Measurements from ENCODE around the gene EFNA2. TPM values are rescaled to one million over a fixed set of nuclear protein-coding genes. Genes with fewer than 3 reads are reported as not detected.

EFNA2 gene
- total and polyA plus RNA-seq, 4 donors = 2.1 to 18.7 (median 10.8) TPM

DNA sequence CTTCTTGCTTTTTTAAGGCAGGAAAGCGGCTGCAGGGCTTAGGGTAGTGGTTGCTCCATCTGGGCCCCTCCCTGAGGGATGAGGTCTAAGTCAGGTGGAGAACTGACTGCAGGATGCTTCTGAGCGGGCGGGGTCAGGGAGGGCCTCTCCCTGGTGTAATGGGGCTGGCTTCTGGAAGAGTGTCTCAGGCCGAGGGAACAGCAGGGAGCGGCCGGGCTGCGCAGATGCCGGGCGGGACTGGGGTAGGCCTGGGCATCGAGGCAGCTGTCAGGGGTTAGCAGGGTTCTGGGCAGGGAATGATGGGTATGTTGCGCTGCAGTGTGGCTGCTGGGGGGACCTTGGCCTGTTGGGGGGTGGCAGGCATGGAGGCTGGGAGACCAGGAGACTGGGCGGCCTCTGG is 7.6 kb upstream of the EFNA2 start:
- Histone ChIP-seq H3K27me3 (ENCODE audit: control insufficient read depth, insufficient read depth, low read length) (no peaks in the 10 kb centered on the region), H3K27ac (ENCODE audit: low read depth, low read length) (no peak overlapping the region), H3K4me1 (ENCODE audit: control insufficient read depth, insufficient read depth, low read length) (peaks cover 53% of the 10 kb centered on the region), H3K4me3 (ENCODE audit: low read depth, low read length) (no peak overlapping the region), H3K9me3 (ENCODE audit: control insufficient read depth, insufficient read depth, low read length) (no peaks in the 10 kb centered on the region), H3K36me3 (ENCODE audit: control insufficient read depth, insufficient read depth, low read length) (peaks cover 75% of the 10 kb centered on the region)
- 91% methylated on average over 12 of the region's 12 CpGs for WGBS (ENCODE audit: insufficient coverage)
- no peak for DNase-seq (ENCODE audit: low read depth in 4 of 6, low spot score in 6 of 6)

DNA sequence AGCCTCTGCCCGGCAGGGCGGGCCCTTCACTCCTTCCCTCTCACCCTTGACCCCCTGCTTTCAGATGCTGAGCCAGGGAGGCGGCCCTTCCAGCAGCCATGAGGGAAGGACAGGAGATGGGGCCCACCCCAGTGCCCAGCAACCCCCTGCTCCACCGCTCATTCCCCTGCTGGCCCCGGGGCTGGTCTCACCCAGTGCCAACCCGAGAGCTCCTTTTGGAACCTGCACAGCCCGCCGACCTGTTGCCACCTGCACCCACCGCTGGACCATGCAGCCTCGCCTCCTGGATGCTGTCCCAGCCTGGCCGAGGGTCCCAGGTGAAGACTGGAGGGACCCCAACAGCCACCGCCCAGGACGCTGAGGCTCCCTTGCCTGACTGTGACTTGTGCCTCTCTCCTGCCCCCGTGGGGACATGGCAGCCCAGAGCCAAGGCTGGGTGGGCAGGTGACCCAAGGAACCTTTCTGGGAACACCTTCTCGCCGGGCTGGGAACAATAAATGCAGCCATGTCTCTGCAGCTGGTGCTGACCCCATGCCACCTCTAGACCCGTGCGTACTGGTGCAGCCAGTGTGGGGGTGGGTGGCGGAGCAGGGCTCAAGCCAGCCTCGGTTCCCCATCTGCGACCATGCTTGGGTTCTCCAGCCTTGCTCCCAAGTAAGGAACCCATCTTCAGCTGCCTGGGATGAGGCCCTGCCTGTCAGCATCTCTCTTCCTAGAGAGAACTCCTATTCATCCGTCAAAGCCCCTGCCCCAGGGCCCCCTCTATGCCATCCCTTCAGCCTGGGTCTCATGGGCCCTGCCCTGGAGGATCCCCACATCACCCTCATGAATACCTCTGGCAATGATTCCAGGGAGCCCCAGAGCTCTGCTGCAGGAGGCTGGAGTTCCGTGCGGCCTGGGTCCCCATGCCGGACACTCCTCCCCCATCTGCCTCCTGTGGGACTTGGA is 6.7 kb upstream of the EFNA2 start:
- Histone ChIP-seq H3K4me1 (ENCODE audit: control insufficient read depth, insufficient read depth, low read length) (peaks cover 51% of the 10 kb centered on the region), H3K27ac (ENCODE audit: low read depth, low read length) (no peak overlapping the region), H3K4me3 (ENCODE audit: low read depth, low read length) (no peak overlapping the region), H3K9me3 (ENCODE audit: control insufficient read depth, insufficient read depth, low read length) (no peaks in the 10 kb centered on the region), H3K36me3 (ENCODE audit: control insufficient read depth, insufficient read depth, low read length) (peaks cover 66% of the 10 kb centered on the region), H3K27me3 (ENCODE audit: control insufficient read depth, insufficient read depth, low read length) (no peaks in the 10 kb centered on the region)
- DNase-seq (ENCODE audit: low read depth in 4 of 6, low spot score in 6 of 6) = no peak
- WGBS (ENCODE audit: insufficient coverage) = 90% methylated on average over 25 of the region's 25 CpGs

DNA sequence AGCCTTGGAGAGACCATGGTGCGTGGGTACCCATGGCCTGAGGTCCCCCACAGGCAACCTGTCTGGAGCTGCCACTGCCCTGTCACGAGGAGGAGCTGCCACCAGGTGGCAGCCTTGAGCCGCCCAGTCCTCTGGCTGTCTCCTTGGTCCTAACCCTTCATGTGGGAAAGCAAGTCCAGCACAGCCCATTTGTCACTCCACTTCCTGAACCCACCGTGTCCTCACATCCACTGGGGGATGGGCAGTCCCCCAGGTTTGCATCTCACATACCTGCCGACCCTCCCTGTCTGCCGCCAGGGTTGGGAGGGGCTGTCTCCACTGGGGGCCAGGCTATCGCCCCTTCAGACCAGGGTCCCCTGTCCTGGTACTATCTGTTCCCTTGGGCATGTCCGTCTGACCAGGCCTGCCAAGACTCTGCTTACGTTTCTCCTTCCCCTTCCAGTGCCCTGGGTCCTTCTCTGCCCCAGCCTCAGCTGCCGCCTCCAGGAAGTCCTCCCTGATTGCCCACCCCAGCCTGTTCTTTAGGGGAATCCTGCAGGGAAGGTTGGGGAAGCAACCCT is 5.8 kb upstream of the EFNA2 start:
- peak in 3 of 6 donors; percentile 66 to 94 (median 93) for DNase-seq (ENCODE audit: low read depth in 4 of 6, low spot score in 6 of 6)
- Histone ChIP-seq H3K27ac (ENCODE audit: low read depth, low read length) (no peak overlapping the region), H3K27me3 (ENCODE audit: control insufficient read depth, insufficient read depth, low read length) (no peaks in the 10 kb centered on the region), H3K36me3 (ENCODE audit: control insufficient read depth, insufficient read depth, low read length) (peaks cover 57% of the 10 kb centered on the region), H3K4me3 (ENCODE audit: low read depth, low read length) (no peak overlapping the region), H3K4me1 (ENCODE audit: control insufficient read depth, insufficient read depth, low read length) (peaks cover 43% of the 10 kb centered on the region), H3K9me3 (ENCODE audit: control insufficient read depth, insufficient read depth, low read length) (no peaks in the 10 kb centered on the region)
- WGBS (ENCODE audit: insufficient coverage) = 31% methylated on average over 10 of the region's 10 CpGs

DNA sequence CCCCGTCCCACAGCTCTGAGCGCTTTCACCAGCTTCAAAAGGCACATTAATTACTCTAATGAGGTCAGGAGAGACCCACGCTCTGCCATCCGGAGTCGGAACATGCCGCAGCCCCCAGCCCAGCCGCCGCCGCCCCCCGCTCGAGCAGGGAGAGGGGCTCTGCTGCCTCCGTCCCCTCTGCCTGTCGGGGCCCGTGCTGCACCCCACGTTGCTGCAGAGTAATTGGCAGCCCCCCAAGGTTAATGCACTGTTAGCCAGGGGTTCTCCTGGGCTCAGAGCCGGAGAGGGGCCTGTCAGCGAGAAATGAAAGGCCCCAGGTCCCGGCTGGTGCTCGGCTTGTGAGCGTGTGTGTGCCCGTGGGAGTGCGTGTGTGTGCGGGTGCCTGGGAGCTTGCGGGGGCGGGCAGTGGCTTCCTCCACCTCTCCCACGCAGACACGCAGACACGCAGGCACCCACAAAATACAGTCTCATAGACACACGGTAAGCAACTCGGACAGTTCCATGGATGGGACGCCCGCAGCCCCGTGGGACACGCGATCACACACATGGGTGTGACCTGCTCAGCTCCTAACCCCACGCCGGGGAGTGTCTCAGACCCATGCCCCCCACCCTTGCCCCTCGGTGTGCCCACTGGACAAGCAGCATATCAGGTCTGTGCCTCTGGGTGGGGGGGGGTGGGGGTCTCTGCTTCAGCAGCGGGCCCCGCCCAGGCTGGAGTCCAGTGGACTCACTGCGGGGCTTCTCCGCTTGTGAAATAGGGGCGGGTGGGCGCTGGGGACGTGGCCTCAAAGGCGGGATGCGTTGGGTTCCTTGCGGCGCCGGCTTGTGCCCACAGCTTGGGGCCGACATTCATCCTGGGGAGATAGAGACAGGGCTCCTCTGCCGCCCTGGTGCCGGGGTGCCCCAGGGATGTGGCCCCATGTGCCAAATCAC is 4.8 kb upstream of the EFNA2 start:
- peaks cover 53% of the 10 kb centered on the region for H3K36me3 ChIP-seq (ENCODE audit: control insufficient read depth, insufficient read depth, low read length)
- no peak overlapping the region for H3K27ac ChIP-seq (ENCODE audit: low read depth, low read length)
- H3K9me3 ChIP-seq (ENCODE audit: control insufficient read depth, insufficient read depth, low read length) = no peaks in the 10 kb centered on the region
- WGBS (ENCODE audit: insufficient coverage) = 85% methylated on average over 41 of the region's 53 CpGs
- no peak for DNase-seq (ENCODE audit: low read depth in 4 of 6, low spot score in 6 of 6)
- H3K4me1 ChIP-seq (ENCODE audit: control insufficient read depth, insufficient read depth, low read length) = peaks cover 43% of the 10 kb centered on the region
- no peak overlapping the region for H3K4me3 ChIP-seq (ENCODE audit: low read depth, low read length)
- no peaks in the 10 kb centered on the region for H3K27me3 ChIP-seq (ENCODE audit: control insufficient read depth, insufficient read depth, low read length)

DNA sequence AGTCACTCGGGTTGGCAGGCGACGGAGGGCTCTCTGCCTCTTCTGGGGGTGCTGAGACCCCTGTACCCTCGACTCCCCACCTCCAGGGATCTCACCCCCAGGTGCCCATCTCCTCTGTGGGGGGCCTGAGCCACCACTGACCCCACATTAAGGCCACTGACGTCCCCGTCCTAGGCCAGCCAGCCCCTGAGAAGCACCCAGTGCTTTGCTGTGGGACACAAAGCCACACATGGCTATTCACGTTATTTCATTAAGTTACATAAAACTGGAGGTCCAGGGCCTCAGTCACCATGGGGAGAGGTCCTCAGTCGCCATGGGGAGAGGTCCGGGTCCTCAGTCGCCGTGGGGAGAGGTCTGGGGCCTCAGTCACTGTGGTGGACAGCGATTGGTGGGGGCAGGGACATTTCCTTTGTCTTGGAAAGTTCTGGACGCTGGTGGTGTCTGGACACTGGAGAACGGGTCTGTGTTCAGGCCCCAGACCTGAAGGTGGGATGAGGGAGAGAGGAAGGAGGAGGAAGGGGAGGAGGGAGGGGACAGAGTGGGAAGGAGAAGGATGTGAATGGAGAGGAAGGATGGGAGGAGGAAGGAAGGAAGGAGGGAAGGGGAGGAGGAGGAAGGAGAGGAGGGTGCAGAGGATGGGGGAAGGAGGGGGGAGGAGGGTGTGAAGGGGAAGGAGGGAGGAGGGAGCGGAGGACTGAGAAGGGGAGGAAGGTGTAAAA is 3.9 kb upstream of the EFNA2 start:
- H3K36me3 ChIP-seq (ENCODE audit: control insufficient read depth, insufficient read depth, low read length) = peaks cover 48% of the 10 kb centered on the region
- 71% methylated on average over 12 of the region's 15 CpGs for WGBS (ENCODE audit: insufficient coverage)
- H3K27ac ChIP-seq (ENCODE audit: low read depth, low read length) = no peak overlapping the region
- H3K4me3 ChIP-seq (ENCODE audit: low read depth, low read length) = no peak overlapping the region
- no peaks in the 10 kb centered on the region for H3K27me3 ChIP-seq (ENCODE audit: control insufficient read depth, insufficient read depth, low read length)
- no peak for DNase-seq (ENCODE audit: low read depth in 4 of 6, low spot score in 6 of 6)
- H3K4me1 ChIP-seq (ENCODE audit: control insufficient read depth, insufficient read depth, low read length) = peaks cover 39% of the 10 kb centered on the region
- H3K9me3 ChIP-seq (ENCODE audit: control insufficient read depth, insufficient read depth, low read length) = no peaks in the 10 kb centered on the region

DNA sequence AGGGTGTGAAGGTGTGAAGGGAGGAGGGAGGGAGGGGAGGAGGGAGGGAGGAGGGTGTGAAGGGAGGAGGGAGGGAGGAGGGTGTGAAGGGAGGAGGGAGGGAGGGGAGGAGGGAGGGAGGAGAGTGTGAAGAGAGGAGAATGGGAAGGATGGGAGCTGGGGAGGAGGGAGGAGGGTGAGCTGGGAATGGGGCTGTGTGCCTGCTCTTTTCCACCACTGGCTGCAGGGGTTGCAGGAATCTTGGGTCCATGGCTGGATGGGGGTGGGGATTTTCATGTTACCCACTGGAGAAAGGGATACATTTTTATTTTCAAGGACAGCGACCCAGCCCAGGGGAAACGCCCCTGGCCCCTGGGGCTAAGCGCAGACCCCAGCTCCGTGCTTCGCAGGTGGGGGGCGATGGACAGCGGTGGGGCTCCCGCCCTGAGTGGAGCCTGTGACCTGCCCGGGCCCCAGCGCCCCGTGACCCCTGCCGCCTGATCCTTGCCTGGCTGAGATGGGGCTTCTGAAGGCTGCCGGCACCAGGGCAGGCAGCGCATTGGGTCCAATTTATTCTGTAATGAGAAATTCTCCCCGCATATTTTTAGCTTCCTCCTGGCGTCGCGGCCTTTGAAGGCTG is 3.0 kb upstream of the EFNA2 start:
- peaks cover 44% of the 10 kb centered on the region for H3K4me1 ChIP-seq (ENCODE audit: control insufficient read depth, insufficient read depth, low read length)
- H3K9me3 ChIP-seq (ENCODE audit: control insufficient read depth, insufficient read depth, low read length) = no peaks in the 10 kb centered on the region
- no peak overlapping the region for H3K27ac ChIP-seq (ENCODE audit: low read depth, low read length)
- DNase-seq (ENCODE audit: low read depth in 4 of 6, low spot score in 6 of 6) = no peak
- no peaks in the 10 kb centered on the region for H3K27me3 ChIP-seq (ENCODE audit: control insufficient read depth, insufficient read depth, low read length)
- WGBS (ENCODE audit: insufficient coverage) = 80% methylated on average over 17 of the region's 18 CpGs
- H3K4me3 ChIP-seq (ENCODE audit: low read depth, low read length) = no peak overlapping the region
- peaks cover 47% of the 10 kb centered on the region for H3K36me3 ChIP-seq (ENCODE audit: control insufficient read depth, insufficient read depth, low read length)

DNA sequence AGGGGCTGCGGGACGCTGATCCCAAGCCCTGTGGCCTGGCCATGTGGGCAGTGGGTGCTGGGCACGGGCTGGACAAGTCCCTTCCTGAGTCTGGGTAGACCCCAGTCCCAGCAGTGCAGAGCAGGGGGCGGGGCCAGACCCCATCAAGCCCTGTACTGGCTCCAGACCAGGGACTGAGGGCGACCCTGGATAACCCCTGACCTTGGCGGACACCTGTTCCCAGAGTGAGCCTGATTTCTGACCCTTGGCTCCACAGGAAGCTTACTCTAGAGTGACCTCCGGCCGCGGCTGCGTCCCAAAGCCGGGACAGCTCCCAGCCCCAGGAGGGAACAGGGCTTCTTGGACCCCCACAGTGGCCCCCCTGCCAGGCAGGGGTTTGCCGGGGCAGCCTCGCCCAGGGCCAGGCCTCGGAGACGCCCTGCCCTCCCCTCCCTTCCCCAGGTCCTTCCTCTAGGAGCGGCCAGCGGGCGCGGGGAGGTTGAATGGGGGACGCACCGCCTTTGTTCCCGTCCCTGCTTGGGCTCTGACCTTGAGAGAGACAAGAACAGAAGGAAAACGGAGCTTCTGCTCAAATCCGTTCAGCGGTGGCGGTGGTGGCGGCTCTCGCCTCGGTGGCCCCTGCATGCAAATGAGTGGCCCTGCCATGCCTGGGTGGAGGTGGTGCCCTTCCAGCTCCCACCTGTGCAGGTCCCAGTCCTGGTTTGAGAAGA is 2.3 kb upstream of the EFNA2 start:
- 67% methylated on average over 21 of the region's 29 CpGs for WGBS (ENCODE audit: insufficient coverage)

DNA sequence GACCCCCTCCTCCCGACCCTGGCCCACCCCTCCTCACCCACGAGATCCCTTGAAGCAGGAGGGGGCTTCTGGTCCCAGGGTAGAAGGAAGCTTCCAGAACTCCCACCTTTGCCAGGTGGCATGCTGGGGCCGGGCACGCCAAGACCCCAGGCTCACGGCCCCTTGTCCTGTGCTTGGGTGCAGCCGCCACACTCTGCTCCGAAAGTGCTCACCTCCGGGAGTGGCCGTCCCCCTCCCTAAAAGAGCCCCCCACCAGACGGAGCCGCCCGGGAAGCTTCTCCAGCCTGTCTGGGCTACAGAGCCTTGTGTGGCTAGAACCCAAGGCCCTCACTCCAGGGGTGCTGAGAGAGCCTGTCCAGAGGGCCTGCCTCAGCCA is 1.8 kb upstream of the EFNA2 start:
- Histone ChIP-seq H3K4me1 (ENCODE audit: control insufficient read depth, insufficient read depth, low read length) (peaks cover 55% of the 10 kb centered on the region), H3K27me3 (ENCODE audit: control insufficient read depth, insufficient read depth, low read length) (no peaks in the 10 kb centered on the region), H3K36me3 (ENCODE audit: control insufficient read depth, insufficient read depth, low read length) (peaks cover 47% of the 10 kb centered on the region), H3K9me3 (ENCODE audit: control insufficient read depth, insufficient read depth, low read length) (no peaks in the 10 kb centered on the region), H3K27ac (ENCODE audit: low read depth, low read length) (no peak overlapping the region), H3K4me3 (ENCODE audit: low read depth, low read length) (no peak overlapping the region)
- WGBS (ENCODE audit: insufficient coverage) = 91% methylated on average over 9 of the region's 12 CpGs
- DNase-seq (ENCODE audit: low read depth in 4 of 6, low spot score in 6 of 6) = no peak

More for the DNA sequence above, 2.3 kb upstream of the EFNA2 start:
- Histone ChIP-seq H3K27ac (ENCODE audit: low read depth, low read length) (no peak overlapping the region), H3K4me3 (ENCODE audit: low read depth, low read length) (no peak overlapping the region), H3K36me3 (ENCODE audit: control insufficient read depth, insufficient read depth, low read length) (peaks cover 47% of the 10 kb centered on the region), H3K27me3 (ENCODE audit: control insufficient read depth, insufficient read depth, low read length) (no peaks in the 10 kb centered on the region), H3K9me3 (ENCODE audit: control insufficient read depth, insufficient read depth, low read length) (no peaks in the 10 kb centered on the region), H3K4me1 (ENCODE audit: control insufficient read depth, insufficient read depth, low read length) (peaks cover 50% of the 10 kb centered on the region)
- DNase-seq (ENCODE audit: low read depth in 4 of 6, low spot score in 6 of 6) = no peak

All from spinal cord (tissue), 10 donors.